BE2C (cell line): ENCODE results near the gene SUPT3H.

Source experiments
- DNase-seq: peaks from one replicate; pipeline ENCODE4 v3.0.0-alpha.2; 2020
- H3K27me3 ChIP-seq: fragments of 250-450 bp; sonication (Bioruptor Pico); 2 replicates; pipeline ENCODE4 v1.5.1; 2020; ENCODE audit warnings: mild to moderate bottlenecking
- H3K36me3 ChIP-seq: fragments of 250-450 bp; sonication (Bioruptor Pico); 2 replicates; pipeline ENCODE4 v1.5.1; 2020; ENCODE audit warnings: mild to moderate bottlenecking
- H3K4me1 ChIP-seq: fragments of 250-450 bp; sonication (Bioruptor Pico); 2 replicates; pipeline ENCODE4 v1.5.1; 2020
- H3K4me3 ChIP-seq: 2 replicates; pipeline ENCODE4 v1.5.1; 2011; ENCODE audit warnings: low read depth, low read length
- H3K9me3 ChIP-seq: fragments of 250-450 bp; sonication (Bioruptor Pico); 2 replicates; pipeline ENCODE4 v1.5.1; 2020
- TF ChIP-seq, protein P1 (sequence below): IDR thresholded peaks from 2 replicates; pipeline ENCODE4 v1.5.1; 2012; ENCODE audit warnings: mild to moderate bottlenecking, low read depth, low read length

Gene SUPT3H

DNA sequence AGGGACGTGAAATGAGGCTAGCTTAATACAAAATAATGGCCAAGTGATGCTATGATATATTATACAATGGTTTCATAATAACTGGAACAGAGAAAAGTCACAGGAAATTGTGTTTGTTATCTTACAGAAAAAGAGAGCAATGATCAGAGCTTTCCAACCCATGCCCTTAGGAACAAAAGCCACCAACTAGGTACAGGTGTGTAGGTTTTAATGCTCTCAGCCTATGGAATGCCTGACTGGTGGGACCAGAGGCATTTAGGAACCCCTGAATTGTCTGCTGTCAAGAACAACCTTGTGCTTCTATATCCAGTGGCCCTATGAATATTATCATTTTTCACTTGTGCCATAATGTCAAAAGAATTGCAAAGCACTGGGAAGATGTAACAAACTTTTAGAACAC is 182.6 kb downstream of the SUPT3H start:
- Histone ChIP-seq H3K4me1 (no peaks in the 10 kb centered on the region), H3K9me3 (no peaks in the 10 kb centered on the region)
- TF ChIP-seq, protein P1, sequence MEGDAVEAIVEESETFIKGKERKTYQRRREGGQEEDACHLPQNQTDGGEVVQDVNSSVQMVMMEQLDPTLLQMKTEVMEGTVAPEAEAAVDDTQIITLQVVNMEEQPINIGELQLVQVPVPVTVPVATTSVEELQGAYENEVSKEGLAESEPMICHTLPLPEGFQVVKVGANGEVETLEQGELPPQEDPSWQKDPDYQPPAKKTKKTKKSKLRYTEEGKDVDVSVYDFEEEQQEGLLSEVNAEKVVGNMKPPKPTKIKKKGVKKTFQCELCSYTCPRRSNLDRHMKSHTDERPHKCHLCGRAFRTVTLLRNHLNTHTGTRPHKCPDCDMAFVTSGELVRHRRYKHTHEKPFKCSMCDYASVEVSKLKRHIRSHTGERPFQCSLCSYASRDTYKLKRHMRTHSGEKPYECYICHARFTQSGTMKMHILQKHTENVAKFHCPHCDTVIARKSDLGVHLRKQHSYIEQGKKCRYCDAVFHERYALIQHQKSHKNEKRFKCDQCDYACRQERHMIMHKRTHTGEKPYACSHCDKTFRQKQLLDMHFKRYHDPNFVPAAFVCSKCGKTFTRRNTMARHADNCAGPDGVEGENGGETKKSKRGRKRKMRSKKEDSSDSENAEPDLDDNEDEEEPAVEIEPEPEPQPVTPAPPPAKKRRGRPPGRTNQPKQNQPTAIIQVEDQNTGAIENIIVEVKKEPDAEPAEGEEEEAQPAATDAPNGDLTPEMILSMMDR, result no peak

DNA sequence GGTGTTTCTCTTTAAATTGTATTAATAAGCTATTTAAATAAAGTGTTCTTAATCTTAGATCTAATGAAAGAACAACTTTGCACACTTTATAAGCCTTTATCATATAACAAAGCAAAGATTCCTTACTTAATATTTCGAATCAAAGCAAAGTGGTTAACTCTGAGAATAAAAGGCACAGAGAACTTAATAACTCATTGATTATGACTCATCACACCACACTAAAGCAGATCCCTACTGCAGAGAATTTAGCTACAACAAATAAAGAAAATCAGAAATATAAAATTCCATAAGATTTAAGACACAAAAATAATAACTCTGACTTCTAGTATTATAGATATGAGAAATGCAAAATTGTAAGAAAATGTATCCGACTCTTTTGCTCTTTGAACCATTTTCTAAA is 185.2 kb downstream of the SUPT3H start:
- Histone ChIP-seq H3K9me3 (no peaks in the 10 kb centered on the region), H3K4me1 (no peaks in the 10 kb centered on the region), H3K36me3 (no peaks in the 10 kb centered on the region), H3K27me3 (no peaks in the 10 kb centered on the region), H3K4me3 (no peak overlapping the region)
- DNase-seq, result no peak
- TF ChIP-seq, protein P1, result no peak

More for the DNA sequence above, 182.6 kb downstream of the SUPT3H start:
- Histone ChIP-seq H3K27me3 (no peaks in the 10 kb centered on the region), H3K36me3 (no peaks in the 10 kb centered on the region), H3K4me3 (no peak overlapping the region)
- no peak for DNase-seq

DNA sequence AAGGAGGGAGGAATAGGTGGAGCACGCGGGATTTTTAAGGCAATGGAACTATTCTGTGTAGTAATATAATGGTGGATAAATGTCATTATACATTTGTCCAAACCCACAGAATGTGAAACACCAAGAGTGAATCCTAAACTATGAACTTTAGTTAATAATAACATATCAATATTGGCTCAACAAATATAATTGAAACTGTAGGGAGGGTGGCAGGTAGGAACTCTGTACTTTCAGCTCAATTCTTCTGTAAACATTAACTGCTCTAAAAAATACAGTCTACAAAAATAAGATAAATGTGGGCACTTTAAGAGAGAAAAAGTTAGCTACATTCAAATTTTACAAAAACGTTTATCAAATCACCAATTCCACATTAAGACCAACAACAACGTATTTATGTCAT is 186.3 kb downstream of the SUPT3H start:
- no peaks in the 10 kb centered on the region for H3K36me3 ChIP-seq
- no peaks in the 10 kb centered on the region for H3K9me3 ChIP-seq
- no peak overlapping the region for H3K4me3 ChIP-seq
- DNase-seq, result no peak
- no peaks in the 10 kb centered on the region for H3K4me1 ChIP-seq
- TF ChIP-seq, protein P1, result no peak
- no peaks in the 10 kb centered on the region for H3K27me3 ChIP-seq

DNA sequence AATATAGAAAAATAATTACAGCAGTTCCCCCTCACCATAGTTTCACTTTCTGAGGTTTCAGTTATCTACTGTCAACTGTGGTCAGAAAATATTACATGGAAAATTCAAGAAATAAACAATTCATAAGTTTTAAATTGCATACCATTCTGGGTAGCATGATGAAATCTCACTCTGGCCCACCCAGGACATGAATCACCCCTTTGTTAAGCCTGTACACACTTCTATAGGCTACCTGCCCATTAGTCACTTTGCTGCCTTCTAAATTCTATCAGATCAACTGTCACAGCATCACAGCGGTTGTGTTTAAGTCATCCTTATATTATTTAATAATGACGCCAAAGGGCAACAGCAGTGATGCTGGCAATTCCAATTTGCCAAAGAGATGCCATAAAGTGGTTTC is 189.9 kb downstream of the SUPT3H start:
- TF ChIP-seq, protein P1, result no peak
- H3K4me1 ChIP-seq, result no peaks in the 10 kb centered on the region

DNA sequence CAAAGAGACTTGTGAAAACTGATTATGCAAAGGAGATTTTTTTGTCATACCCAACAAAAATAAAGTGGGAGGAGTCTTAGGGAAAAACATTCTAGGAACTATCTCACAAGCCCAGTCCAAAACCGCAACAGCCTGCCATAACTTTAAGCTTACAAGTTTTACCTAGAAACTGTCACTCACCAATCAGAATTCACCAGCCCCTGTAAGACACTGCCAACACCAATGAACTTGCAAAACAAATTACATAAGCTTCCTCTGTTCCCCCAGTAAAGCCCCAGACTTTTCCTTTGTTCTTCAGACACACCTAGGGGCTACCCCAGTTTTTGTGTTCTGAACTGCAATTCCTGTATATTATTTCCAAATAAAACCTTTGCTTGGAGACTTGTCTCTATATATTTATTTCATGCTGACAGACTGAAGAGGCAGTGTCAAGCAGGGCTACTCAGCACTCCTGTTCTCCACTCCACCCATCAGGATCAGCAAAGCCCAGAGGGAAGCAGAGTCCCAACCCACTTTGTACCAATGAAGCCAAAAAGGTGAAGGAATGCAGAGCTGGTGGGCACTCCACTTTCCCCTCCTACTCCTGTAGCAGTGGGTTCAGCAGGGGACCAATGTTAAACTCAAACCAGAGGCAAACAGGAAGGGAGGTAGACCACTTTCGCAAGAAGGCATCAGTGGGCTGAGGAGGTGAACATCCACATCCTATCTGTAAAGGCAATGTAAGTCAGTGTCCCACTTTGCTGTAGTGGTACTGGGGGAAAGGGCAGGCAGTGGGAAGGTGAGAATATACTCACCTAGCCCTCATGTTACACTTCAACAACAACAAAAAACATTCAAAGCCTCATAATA is 192.1 kb downstream of the SUPT3H start:
- no peaks in the 10 kb centered on the region for H3K9me3 ChIP-seq
- DNase-seq, result no peak
- TF ChIP-seq, protein P1, result no peak
- no peaks in the 10 kb centered on the region for H3K27me3 ChIP-seq
- H3K36me3 ChIP-seq, result no peaks in the 10 kb centered on the region
- H3K4me3 ChIP-seq, result no peak overlapping the region
- no peaks in the 10 kb centered on the region for H3K4me1 ChIP-seq

More for the DNA sequence above, 189.9 kb downstream of the SUPT3H start:
- H3K27me3 ChIP-seq, result no peaks in the 10 kb centered on the region
- no peaks in the 10 kb centered on the region for H3K36me3 ChIP-seq
- no peak overlapping the region for H3K4me3 ChIP-seq
- no peak for DNase-seq
- H3K9me3 ChIP-seq, result no peaks in the 10 kb centered on the region

DNA sequence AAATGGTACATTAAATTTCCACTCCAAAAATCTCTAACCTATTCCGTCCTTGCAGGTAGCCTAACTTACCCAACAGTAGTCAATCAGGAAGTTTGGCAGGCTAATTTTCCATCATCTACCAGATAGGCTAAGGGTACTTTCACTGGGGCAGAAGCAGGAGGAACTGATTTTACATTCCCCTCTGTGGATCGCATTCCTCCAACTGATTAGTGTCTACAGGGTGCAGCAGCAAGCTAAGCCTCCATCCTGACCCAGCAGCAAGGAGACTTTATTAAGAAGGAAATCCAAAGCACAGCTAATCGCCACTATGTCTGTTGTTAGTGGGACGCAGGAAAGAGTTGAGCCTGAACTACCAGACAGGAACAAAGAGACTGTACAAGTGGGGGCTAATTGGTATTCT is 192.8 kb downstream of the SUPT3H start:
- no peak for DNase-seq
- H3K36me3 ChIP-seq, result no peaks in the 10 kb centered on the region
- no peak overlapping the region for H3K4me3 ChIP-seq
- H3K27me3 ChIP-seq, result no peaks in the 10 kb centered on the region
- TF ChIP-seq, protein P1, result no peak
- no peaks in the 10 kb centered on the region for H3K9me3 ChIP-seq
- H3K4me1 ChIP-seq, result no peaks in the 10 kb centered on the region
